ENCODE data around the gene PIM1. TPM values are rescaled to one million over a fixed set of nuclear protein-coding genes. Genes with fewer than 3 reads are reported as not detected.
A peak's percentile ranks its signal among the peaks of the same experiment; 100 is the strongest.

The PIM1 gene
- total RNA-seq, 4 donors from 2014 or later = 136 to 173 (median 150) TPM

DNA sequence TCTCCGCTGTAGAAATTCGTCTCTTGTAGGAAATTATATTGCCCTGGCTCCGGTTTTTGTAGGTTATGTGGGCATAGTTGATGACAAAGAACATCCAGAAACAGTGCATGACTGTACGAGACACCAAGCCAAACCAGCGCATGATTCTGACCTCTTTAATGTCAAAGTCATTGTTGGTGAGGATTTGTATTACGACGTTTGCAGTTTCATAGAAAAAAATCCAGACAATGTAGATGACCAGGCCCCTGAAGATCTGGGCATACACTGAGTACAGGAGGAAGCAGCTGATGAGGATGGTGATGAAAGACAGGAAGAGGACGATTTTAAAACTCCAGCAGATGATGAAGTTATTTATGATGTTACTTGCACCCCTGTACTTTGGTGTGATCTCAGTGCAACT lies 48.6 kb downstream of the PIM1 start:
- WGBS, 2 donors = 81 to 82% methylated on average over 8 of the region's 8 CpGs
- intact Hi-C loops (cut with DNase I; ENCODE audit: low total_unique reads) = no loop called here
- no peak for DNase-seq (ENCODE audit: low spot score in 2 of 2)

DNA sequence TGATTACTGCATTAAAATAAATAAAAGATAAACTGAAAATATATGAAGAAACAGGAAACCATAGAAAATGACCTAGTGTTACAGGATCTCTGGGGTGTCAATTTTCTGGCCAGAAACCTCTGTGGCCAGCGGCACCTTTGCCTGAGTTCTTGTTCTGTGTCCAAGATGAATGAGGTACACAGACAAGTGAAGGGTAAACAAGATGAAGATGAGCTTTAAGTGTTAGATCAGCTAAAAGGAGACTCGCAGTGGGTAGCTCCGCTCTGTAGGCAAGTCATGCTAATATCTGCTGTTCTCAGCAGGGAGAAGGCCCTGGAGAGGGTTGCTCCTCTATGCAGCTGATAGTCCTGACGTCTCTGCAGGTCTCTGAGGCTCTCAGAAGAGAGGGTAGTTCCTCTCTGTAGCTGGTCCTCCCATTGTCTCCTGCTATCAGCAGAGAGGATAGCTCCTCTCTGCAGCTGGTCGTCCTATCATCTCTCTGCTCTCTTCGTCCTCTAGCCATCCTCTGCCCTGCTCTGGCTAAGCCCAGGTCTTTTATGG lies 51.7 kb downstream of the PIM1 start:
- DNase-seq (ENCODE audit: low spot score in 2 of 2) = no peak
- intact Hi-C loops (cut with DNase I; ENCODE audit: low total_unique reads) = no loop called here
- TF ChIP-seq, protein P1, sequence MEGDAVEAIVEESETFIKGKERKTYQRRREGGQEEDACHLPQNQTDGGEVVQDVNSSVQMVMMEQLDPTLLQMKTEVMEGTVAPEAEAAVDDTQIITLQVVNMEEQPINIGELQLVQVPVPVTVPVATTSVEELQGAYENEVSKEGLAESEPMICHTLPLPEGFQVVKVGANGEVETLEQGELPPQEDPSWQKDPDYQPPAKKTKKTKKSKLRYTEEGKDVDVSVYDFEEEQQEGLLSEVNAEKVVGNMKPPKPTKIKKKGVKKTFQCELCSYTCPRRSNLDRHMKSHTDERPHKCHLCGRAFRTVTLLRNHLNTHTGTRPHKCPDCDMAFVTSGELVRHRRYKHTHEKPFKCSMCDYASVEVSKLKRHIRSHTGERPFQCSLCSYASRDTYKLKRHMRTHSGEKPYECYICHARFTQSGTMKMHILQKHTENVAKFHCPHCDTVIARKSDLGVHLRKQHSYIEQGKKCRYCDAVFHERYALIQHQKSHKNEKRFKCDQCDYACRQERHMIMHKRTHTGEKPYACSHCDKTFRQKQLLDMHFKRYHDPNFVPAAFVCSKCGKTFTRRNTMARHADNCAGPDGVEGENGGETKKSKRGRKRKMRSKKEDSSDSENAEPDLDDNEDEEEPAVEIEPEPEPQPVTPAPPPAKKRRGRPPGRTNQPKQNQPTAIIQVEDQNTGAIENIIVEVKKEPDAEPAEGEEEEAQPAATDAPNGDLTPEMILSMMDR (IDR thresholded peaks at IDR 0.05) = no peak
- 57 to 63% methylated on average over 6 of the region's 6 CpGs for WGBS, 2 donors
- H3K4me3 ChIP-seq (ENCODE audit: low read depth, poor library complexity, severe bottlenecking) = no peak overlapping the region

More for the DNA sequence above, 48.6 kb downstream of the PIM1 start:
- TF ChIP-seq, protein P1 (IDR thresholded peaks at IDR 0.05) = no peak
- no peak for TF ChIP-seq POLR2A (IDR thresholded peaks at IDR 0.05)
- no peak overlapping the region for H3K4me3 ChIP-seq (ENCODE audit: low read depth, poor library complexity, severe bottlenecking)

DNA sequence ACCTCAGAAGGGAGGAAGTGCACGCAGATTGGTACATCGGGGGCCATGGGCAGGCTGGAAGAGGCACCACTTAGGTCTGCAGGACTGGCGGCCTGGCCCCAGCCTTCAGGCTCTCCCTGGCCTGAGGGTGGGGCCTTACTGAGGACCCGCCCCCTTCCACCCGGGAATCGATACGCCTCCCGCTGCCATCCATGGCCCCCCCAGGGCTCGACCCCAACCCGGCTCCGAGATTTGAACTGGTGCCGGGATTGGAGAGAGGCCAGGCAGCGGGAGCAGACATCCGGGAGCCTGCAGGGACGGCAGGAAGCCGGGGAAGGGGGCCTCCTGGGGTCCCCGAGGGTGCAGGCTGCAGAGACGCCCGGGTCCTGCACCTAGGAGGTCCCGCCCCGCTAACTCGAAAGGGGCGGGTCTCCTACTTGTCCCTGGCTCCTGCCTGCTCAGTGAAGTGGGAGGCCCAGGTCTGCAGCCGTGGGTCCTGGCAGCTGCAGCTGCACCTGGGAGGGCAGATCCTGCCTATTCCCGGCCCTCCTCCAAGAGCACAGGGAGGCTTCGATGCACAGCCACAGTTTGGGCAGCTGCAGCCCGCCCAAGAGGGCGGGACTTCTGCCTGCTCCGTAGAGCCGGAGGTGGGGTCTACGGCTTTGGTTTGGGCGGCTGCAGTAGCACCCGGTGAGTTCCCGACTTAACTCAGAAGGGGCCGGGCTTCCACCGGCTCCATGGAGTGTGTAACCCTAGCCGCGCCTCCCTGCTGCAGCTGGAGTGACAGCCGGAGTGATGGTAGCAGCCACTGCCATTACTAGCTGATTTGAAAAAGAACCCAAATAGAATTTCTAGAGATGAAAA lies 52.4 kb downstream of the PIM1 start:
- peak; percentile 54 to 91 for DNase-seq (ENCODE audit: low spot score in 2 of 2)

DNA sequence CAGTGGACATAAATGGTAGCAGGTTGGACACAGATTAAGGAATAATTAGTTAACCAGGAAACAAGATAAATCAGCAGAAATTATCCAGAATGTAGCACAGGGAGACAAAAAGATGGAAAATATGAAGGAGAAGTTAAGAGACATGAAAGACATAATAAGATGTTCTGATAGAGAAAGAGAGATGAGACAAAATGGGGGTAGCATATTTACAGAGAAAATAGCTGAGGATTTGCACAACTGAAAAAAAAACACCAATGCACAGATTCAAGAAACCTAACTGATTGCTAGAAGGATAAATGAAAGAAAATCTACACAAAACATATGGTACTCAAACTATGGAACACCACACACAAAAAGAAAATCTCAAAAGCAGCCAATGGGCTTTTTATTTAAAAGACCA lies 53.0 kb downstream of the PIM1 start:
- no peak for DNase-seq (ENCODE audit: low spot score in 2 of 2)
- intact Hi-C loops (cut with DNase I; ENCODE audit: low total_unique reads) = no loop called here
- H3K4me3 ChIP-seq (ENCODE audit: low read depth, poor library complexity, severe bottlenecking) = no peak overlapping the region
- TF ChIP-seq, protein P1 (IDR thresholded peaks at IDR 0.05) = no peak
- TF ChIP-seq POLR2A (IDR thresholded peaks at IDR 0.05) = no peak

More for the DNA sequence above, 52.4 kb downstream of the PIM1 start:
- WGBS, 2 donors = 1 to 3% methylated on average over 17 to 25 of the region's 39 CpGs
- H3K4me3 ChIP-seq (ENCODE audit: low read depth, poor library complexity, severe bottlenecking) = peak overlapping the region; percentile 53
- intact Hi-C loops (cut with DNase I; ENCODE audit: low total_unique reads) = no loop called here
- TF ChIP-seq, protein P1 (IDR thresholded peaks at IDR 0.05) = no peak
- TF ChIP-seq POLR2A (IDR thresholded peaks at IDR 0.05) = no peak

Other genes starting within 250 kb of the PIM1 start
- gene PI16, start 215.4 kb upstream of the PIM1 start, total RNA-seq = 10 to 100 TPM in 1 of 4 donors, 1 to 10 TPM in 3; 2.1 to 18.5 (median 2.7) TPM
- gene MTCH1, start 184.0 kb upstream of the PIM1 start, total RNA-seq = 100 to 1,000 TPM; 166 to 219 (median 188) TPM
- 1 to 10 TPM; 2.7 to 9.2 (median 5.2) TPM for gene FGD2, start 164.5 kb upstream of the PIM1 start, total RNA-seq
- gene TBC1D22B, start 87.6 kb downstream of the PIM1 start, total RNA-seq = 10 to 100 TPM; 14.8 to 19.6 (median 17.6) TPM
- 1 to 10 TPM in 2 of 4 donors, under 1 TPM in 2; 0.46 to 2.3 (median 1.0) TPM for gene TMEM217, start 88.0 kb downstream of the PIM1 start, total RNA-seq
- 10 to 100 TPM in 3 of 4 donors, 1 to 10 TPM in 1; 7.1 to 16.2 (median 12.9) TPM for gene RNF8, start 183.8 kb downstream of the PIM1 start, total RNA-seq

Data from lower leg skin (tissue), 4 donors.